ENCODE data around the gene SGSM1.

Gene SGSM1

DNA sequence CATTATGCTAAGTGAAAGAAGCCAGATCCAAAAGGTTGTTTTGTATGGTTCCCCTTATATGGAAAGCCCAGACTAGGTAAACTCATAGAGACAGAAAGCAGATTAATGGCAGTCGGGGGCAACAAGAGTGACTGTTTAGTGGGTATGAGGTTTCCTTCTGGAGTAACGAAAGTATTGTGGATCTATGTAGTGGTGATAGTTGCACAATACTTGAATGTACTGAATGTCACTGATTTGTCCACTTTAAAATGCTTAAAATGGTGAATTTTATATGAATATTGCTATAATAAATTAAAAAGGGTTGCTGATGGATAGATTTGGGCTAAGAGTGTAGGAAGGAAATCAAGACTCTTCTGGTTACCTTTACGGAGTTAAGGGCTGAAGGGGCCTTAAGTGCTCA lies 10.0 kb upstream of the SGSM1 start:
- no peak for TF ChIP-seq POLR2AphosphoS5 (IDR thresholded peaks at IDR 0.05; ENCODE audit: low read depth, low read length)
- no peak for TF ChIP-seq FOXP2 (optimal IDR thresholded peaks at IDR 0.05; ENCODE audit: borderline replicate concordance, extremely low read depth, extremely low read length, insufficient read depth)
- no peak for TF ChIP-seq SIN3A (IDR thresholded peaks at IDR 0.05; ENCODE audit: borderline replicate concordance, insufficient read depth, low read length)
- TF ChIP-seq, protein P1, sequence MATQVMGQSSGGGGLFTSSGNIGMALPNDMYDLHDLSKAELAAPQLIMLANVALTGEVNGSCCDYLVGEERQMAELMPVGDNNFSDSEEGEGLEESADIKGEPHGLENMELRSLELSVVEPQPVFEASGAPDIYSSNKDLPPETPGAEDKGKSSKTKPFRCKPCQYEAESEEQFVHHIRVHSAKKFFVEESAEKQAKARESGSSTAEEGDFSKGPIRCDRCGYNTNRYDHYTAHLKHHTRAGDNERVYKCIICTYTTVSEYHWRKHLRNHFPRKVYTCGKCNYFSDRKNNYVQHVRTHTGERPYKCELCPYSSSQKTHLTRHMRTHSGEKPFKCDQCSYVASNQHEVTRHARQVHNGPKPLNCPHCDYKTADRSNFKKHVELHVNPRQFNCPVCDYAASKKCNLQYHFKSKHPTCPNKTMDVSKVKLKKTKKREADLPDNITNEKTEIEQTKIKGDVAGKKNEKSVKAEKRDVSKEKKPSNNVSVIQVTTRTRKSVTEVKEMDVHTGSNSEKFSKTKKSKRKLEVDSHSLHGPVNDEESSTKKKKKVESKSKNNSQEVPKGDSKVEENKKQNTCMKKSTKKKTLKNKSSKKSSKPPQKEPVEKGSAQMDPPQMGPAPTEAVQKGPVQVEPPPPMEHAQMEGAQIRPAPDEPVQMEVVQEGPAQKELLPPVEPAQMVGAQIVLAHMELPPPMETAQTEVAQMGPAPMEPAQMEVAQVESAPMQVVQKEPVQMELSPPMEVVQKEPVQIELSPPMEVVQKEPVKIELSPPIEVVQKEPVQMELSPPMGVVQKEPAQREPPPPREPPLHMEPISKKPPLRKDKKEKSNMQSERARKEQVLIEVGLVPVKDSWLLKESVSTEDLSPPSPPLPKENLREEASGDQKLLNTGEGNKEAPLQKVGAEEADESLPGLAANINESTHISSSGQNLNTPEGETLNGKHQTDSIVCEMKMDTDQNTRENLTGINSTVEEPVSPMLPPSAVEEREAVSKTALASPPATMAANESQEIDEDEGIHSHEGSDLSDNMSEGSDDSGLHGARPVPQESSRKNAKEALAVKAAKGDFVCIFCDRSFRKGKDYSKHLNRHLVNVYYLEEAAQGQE (IDR thresholded peaks at IDR 0.05; ENCODE audit: insufficient read depth in 1 of 2, low read depth in 2 of 2, low read length in 2 of 2) = no peak
- no peak for TF ChIP-seq TAF1 (IDR thresholded peaks at IDR 0.05; ENCODE audit: borderline replicate concordance, insufficient read depth, low read length)

DNA sequence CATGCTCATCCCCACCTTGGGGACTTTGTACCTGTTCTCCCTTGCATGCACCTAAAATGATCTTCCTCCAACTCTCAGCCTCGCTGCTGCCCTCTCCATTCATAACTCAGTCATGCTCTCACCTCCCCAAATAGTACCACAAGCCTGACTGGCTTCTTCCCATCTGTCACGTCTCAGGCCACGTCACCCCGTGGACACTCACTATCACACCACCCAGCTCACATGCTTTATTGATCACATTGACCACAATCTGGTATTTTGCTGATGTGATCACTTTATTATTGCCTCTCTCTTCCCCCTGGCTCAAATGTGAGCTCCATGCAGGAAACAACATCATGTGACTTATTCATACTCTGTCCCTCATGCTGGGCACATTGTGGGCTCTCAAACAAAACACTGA lies 9.2 kb upstream of the SGSM1 start:
- TF ChIP-seq POLR2AphosphoS5 (IDR thresholded peaks at IDR 0.05; ENCODE audit: low read depth, low read length) (no peak), SIN3A (IDR thresholded peaks at IDR 0.05; ENCODE audit: borderline replicate concordance, insufficient read depth, low read length) (no peak), FOXP2 (optimal IDR thresholded peaks at IDR 0.05; ENCODE audit: borderline replicate concordance, extremely low read depth, extremely low read length, insufficient read depth) (no peak), TAF1 (IDR thresholded peaks at IDR 0.05; ENCODE audit: borderline replicate concordance, insufficient read depth, low read length) (no peak)
- TF ChIP-seq, protein P1 (IDR thresholded peaks at IDR 0.05; ENCODE audit: insufficient read depth in 1 of 2, low read depth in 2 of 2, low read length in 2 of 2) = no peak

DNA sequence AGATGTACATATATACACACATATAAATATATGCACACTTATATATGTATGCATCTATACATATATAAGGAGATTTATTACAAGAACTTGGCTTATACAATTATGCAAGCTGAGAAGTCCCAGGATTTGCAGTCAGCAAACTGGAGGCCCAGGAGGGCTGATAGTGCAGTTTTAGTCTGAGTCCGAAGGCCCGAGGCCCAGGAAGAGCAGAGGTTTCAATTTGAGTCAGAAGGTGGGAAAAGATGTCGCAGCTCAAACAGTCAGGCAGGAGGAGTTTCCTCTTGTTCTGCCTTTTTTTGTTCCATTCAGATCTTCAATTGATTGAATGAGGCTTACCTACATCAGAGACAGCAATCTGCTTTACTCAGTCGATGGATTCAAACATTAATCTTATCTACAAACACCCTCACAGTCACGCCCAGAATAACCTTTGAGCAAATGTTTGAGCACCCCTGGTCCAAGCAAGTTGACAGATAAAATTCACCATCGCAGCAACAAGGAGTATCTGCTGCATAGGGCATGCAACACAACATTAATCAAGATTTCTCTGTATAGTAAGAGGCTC lies 4.0 kb upstream of the SGSM1 start:
- TF ChIP-seq TAF1 (IDR thresholded peaks at IDR 0.05; ENCODE audit: borderline replicate concordance, insufficient read depth, low read length) (no peak), SIN3A (IDR thresholded peaks at IDR 0.05; ENCODE audit: borderline replicate concordance, insufficient read depth, low read length) (no peak), POLR2AphosphoS5 (IDR thresholded peaks at IDR 0.05; ENCODE audit: low read depth, low read length) (no peak), FOXP2 (optimal IDR thresholded peaks at IDR 0.05; ENCODE audit: borderline replicate concordance, extremely low read depth, extremely low read length, insufficient read depth) (no peak)
- TF ChIP-seq, protein P1 (IDR thresholded peaks at IDR 0.05; ENCODE audit: insufficient read depth in 1 of 2, low read depth in 2 of 2, low read length in 2 of 2) = no peak

DNA sequence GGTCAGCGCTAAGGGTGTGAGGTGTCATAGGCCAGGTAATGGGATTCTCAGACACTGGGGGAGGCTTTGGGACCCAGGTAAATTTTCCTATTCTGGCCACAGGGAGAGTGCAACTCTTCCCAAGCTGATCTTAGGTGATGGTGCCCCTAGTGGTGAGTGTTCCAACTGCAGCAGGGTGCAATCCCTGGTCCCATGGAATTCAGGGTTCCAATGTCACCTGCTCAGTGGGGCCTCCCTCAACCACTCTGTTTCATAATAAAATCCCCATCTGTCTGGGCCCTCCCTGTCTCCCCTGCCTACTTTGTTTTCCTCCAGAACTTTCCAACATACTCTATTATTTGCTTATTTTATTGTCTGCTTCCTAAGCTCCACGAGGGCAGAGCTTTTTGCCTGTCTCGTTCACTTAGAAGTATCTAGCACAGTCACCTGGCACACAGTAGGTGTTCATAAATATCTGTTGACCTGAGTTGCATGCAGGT lies 2.9 kb upstream of the SGSM1 start:
- TF ChIP-seq, protein P1 (IDR thresholded peaks at IDR 0.05; ENCODE audit: insufficient read depth in 1 of 2, low read depth in 2 of 2, low read length in 2 of 2) = no peak
- no peak for TF ChIP-seq POLR2AphosphoS5 (IDR thresholded peaks at IDR 0.05; ENCODE audit: low read depth, low read length)
- no peak for TF ChIP-seq FOXP2 (optimal IDR thresholded peaks at IDR 0.05; ENCODE audit: borderline replicate concordance, extremely low read depth, extremely low read length, insufficient read depth)
- TF ChIP-seq TAF1 (IDR thresholded peaks at IDR 0.05; ENCODE audit: borderline replicate concordance, insufficient read depth, low read length) = no peak
- TF ChIP-seq SIN3A (IDR thresholded peaks at IDR 0.05; ENCODE audit: borderline replicate concordance, insufficient read depth, low read length) = no peak

All from PFSK-1 (cell line).